Activated CD4-positive, alpha-beta T cell treated with anti-CD3 and anti-CD28 coated beads, Interleukin-2, amount 10 ng/mL, durations not matched to agents 24 days and 14 days (primary cell): ENCODE results near the gene ZPBP2. TPM values are rescaled to one million over a fixed set of nuclear protein-coding genes. Genes with fewer than 3 reads are reported as not detected.
"Not testable (repeated sequence)": the region's sequence is repeated elsewhere in the genome, so short reads cannot be mapped to it uniquely, and the experiment has no call there.

ENCODE experiments used
- DNase-seq: peaks from one replicate; pipeline ENCODE4 v3.0.0; 2022
- H3K27ac Mint-ChIP-seq: one replicate; pipeline ENCODE4 v1.8.0; 2022; ENCODE audit warnings: mild to moderate bottlenecking, mixed read lengths
- H3K27me3 Mint-ChIP-seq: one replicate; pipeline ENCODE4 v1.8.0; 2022; ENCODE audit warnings: mixed read lengths
- H3K36me3 Mint-ChIP-seq: one replicate; pipeline ENCODE4 v1.8.0; 2022; ENCODE audit warnings: low read depth, mild to moderate bottlenecking, mixed read lengths
- H3K4me1 Mint-ChIP-seq: one replicate; pipeline ENCODE4 v1.8.0; 2021; ENCODE audit warnings: mixed read lengths
- H3K4me3 Mint-ChIP-seq: one replicate; pipeline ENCODE4 v1.8.0; 2022; ENCODE audit warnings: mild to moderate bottlenecking, moderate library complexity, mixed read lengths
- H3K9me3 Mint-ChIP-seq: one replicate; pipeline ENCODE4 v1.8.0; 2021; ENCODE audit warnings: mixed read lengths
- intact Hi-C: fragments of 100-400 bp; cut with micrococcal nuclease; formaldehyde crosslinking; loops from one replicate; pipeline ENCODE4 v1.15.1; 2023
- total RNA-seq: library from RNA; stranded (reverse); gene quantifications from 2 replicates; pipeline ENCODE4 v1.2.3, GENCODE V29; 2022

ZPBP2 gene
- total RNA-seq, 1 donor from 2014 or later = not detected

DNA sequence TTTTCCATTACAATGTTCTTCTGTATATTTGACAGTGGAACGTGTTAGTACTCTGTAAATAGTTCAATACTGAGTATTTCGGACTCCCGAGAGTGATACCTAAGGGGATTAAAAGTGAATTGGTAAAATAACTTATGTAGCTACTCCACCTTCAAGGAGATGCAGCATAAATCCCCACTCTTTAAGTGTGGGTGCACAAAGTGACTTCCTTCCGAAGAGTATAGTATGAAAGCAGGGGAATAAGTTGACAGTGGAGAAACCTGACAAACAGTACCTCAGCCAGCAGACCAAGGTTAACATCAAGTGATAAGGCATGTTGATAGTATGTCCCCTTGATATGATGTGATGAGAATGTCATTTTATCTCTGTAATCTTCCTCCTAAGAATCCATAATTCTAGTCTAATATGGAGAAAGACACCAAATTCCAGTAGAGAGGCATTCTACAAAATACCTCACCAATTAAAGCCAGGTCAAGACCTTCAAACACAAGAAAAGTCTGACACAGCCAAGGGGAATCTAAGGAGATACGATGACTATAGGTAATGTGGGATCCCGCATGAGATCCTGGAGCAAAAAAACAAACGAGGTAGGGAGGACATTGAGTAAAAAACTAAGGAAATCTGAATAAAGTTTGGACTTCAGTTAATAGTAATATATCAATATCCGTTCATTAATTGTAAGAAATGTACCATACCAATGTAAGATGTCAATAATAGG, 1.8 kb upstream of the ZPBP2 start:
- Mint-ChIP-seq H3K4me1 (peaks cover 44% of the 10 kb centered on the region), H3K36me3 (no peaks in the 10 kb centered on the region), H3K27me3 (peaks cover 4% of the 10 kb centered on the region), H3K9me3 (no peaks in the 10 kb centered on the region), H3K27ac (no peak overlapping the region), H3K4me3 (no peak overlapping the region)
- intact Hi-C loops = loop anchor here (5.0 kb wide), 1 partner anchor 179 kb away; the partner anchor contains the start of gene PGAP3
- DNase-seq = peak; percentile 52

DNA sequence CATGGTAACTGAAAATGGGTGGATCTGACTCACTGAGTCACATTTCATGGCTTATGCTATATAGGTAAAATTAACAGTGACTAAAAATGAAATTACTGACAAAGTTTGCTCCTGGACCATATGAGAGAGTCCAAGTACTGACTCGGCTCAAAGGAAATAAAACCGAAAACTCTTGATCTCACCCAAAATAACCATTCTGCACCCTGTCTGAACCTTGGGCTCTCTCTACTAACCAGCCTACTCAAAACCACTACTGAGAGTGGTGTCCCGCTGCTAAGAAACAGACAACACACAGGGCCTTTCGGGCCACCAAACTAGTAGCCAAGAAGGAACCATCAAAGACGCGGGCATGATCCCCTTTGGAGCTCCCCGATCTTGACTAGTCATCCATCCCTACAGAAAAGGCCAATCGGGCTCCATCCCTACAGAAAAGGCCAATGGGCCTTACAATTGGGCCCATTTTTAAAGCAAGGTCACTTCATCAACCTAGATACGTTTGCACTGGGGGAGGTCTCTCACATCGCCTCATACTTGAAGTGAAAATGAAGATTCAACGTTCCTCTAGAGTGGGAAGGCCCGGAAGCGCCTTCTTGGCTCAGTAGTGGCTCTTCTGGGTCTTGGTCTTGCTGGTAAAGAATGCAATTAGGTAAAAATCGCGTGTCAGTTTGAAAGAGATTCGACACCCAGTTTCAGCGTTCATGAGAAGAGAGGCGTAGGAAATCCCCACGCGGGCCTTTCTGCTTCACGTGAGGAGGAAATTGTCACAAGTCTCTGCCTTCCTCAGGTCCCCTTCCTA, 720 bp upstream of the ZPBP2 start:
- peak overlapping the region; percentile 94 for H3K27ac Mint-ChIP-seq

DNA sequence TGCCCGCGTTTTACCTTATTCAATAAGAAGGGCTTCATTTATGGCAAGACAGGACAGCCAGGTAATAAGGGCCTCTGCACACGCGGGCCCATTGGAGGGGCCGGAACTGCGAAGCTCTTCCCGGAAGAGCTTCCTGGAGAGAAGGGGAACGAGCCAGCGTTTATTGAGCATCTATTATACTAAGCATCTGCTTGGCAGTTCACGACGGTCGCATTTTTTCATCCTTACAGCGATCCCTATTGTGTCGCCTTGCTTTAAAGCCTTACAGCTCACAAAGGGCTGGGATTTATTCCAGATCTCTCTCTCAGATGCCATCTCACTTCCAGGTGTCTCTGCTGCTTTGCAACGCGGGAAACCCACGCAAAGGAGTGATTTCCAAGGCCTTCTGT, 546 bp downstream of the ZPBP2 start:
- peak; percentile 49 for DNase-seq
- H3K36me3 Mint-ChIP-seq = no peaks in the 10 kb centered on the region
- peaks cover 36% of the 10 kb centered on the region for H3K4me1 Mint-ChIP-seq
- peaks cover 10% of the 10 kb centered on the region for H3K27me3 Mint-ChIP-seq
- intact Hi-C loops = loop anchor here (5.0 kb wide), 1 partner anchor 181 kb away; the partner anchor contains the start of gene PGAP3
- peak overlapping the region; percentile 47 for H3K27ac Mint-ChIP-seq
- no peak overlapping the region for H3K4me3 Mint-ChIP-seq
- H3K9me3 Mint-ChIP-seq = no peaks in the 10 kb centered on the region

More for the DNA sequence above, 720 bp upstream of the ZPBP2 start:
- intact Hi-C loops = loop anchor here (1.0 to 5.0 kb wide), 5 partner anchors 59 to 180 kb away; partner anchors contain the start of gene PGAP3
- peak; percentile 79 for DNase-seq
- Mint-ChIP-seq H3K4me3 (peak overlapping the region; percentile 65), H3K36me3 (no peaks in the 10 kb centered on the region), H3K27me3 (peaks cover 5% of the 10 kb centered on the region), H3K9me3 (no peaks in the 10 kb centered on the region), H3K4me1 (peaks cover 41% of the 10 kb centered on the region)

DNA sequence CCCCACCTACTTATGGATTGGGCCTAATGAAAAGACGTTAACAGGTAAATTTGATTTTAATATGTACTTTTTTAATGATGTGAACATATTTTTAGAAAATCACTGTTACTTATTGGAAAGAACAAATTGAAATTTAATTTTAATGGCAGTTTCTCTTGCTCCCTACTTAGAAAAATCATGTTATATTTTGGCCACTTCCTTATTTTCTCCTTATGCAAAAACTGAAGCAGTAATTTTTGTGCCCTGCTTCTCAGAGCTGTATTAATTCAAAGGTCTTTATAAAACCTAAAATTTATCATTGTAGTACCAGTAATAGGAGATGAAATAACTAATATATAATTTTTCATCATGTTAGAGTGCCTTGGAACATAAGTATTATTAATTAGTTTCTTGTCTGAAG, 2.8 kb downstream of the ZPBP2 start:
- H3K9me3 Mint-ChIP-seq = no peaks in the 10 kb centered on the region
- DNase-seq = no peak
- H3K27me3 Mint-ChIP-seq = peaks cover 15% of the 10 kb centered on the region
- H3K4me1 Mint-ChIP-seq = peaks cover 20% of the 10 kb centered on the region
- intact Hi-C loops = no loop called here
- no peaks in the 10 kb centered on the region for H3K36me3 Mint-ChIP-seq
- H3K27ac Mint-ChIP-seq = no peak overlapping the region
- no peak overlapping the region for H3K4me3 Mint-ChIP-seq

DNA sequence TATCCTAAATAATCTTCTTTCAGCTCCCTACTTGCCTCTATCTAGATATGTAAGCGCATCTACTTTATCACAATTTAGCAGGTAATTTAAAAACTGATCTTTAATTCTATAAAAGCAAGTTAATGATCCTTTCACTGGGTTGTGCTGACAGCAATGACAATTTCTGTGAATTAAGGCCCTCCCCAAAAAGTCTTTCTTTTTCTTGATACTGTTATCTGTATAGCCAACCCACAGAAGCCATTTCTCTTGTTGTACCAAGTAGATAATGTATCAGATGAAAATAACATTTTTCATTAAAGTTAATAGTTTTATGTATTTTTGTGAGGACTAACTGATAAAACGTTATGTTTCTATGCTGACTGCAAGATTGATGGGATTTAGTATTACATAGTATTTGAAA, 3.8 kb downstream of the ZPBP2 start:
- H3K36me3 Mint-ChIP-seq = no peaks in the 10 kb centered on the region

DNA sequence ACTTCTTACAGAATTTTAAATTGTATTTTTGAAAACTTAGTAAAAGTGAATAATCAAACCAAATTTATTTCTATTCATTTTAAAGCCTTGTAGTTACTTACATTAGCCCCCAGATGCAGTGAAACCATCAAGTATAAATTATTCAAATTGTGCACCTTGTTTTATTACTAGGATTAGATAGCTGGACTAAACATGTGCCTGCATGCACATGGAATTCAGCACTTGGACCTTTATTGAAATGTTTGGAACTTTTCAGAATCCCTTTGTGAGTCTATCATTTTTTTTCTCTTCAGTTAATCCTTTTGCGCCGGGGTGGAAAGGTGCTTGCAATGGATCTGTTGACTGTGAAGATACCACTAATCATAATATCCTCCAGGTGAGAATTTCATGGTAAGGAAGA, 4.7 kb downstream of the ZPBP2 start:
- Mint-ChIP-seq H3K27me3 (peaks cover 20% of the 10 kb centered on the region), H3K27ac (no peak overlapping the region), H3K9me3 (no peaks in the 10 kb centered on the region), H3K4me3 (no peak overlapping the region), H3K4me1 (peaks cover 2% of the 10 kb centered on the region), H3K36me3 (no peaks in the 10 kb centered on the region)
- intact Hi-C loops = no loop called here
- DNase-seq = no peak

More for the DNA sequence above, 3.8 kb downstream of the ZPBP2 start:
- no peak overlapping the region for H3K4me3 Mint-ChIP-seq
- H3K27me3 Mint-ChIP-seq = peaks cover 18% of the 10 kb centered on the region
- no peak overlapping the region for H3K27ac Mint-ChIP-seq
- DNase-seq = no peak
- peaks cover 12% of the 10 kb centered on the region for H3K4me1 Mint-ChIP-seq
- no peaks in the 10 kb centered on the region for H3K9me3 Mint-ChIP-seq
- intact Hi-C loops = no loop called here

DNA sequence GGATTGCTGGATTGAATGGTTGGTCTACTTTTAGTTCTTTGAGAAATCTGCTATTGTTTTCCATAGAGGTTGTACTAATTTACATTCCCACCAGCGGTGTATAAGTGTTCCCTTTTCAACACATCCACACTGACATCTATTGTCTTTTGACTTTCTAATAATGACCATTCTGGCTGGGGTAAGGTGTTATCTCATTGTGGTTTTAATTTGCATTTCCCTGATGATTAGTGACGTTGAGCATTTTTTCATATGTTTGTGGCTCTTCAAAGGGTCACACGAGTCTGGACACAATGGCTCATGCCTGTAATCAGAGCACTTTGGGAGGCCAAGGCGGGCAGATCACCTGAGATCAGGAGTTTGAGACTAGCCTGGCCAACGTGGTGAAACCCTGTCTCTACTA, 18.1 kb downstream of the ZPBP2 start:
- H3K27me3 Mint-ChIP-seq = peaks cover 21% of the 10 kb centered on the region
- intact Hi-C loops, DNase-seq, H3K9me3 Mint-ChIP-seq, H3K4me3 Mint-ChIP-seq, H3K36me3 Mint-ChIP-seq, H3K4me1 Mint-ChIP-seq, H3K27ac Mint-ChIP-seq: not testable (repeated sequence)

DNA sequence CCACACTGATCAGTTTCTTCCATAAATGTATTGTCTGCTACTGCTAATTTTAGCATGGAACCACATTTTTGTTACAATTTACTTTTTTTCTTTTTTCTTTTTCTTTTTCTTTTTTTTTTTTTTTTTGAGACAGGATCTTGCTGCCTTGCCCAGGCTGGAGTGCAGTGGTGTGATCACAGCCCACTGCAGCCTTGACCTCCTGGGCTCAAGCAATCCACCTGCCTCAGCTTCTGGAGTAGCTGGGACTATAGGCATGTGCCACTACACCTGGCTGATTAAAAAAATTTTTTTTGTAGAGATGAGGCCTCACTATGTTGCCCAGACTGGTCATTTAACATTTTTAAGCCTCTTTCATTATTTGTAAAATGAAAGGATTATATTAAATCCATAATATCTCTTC, 19.1 kb downstream of the ZPBP2 start:
- Mint-ChIP-seq H3K27ac (no peak overlapping the region), H3K4me3 (no peak overlapping the region), H3K4me1 (no peaks in the 10 kb centered on the region), H3K9me3 (no peaks in the 10 kb centered on the region), H3K36me3 (no peaks in the 10 kb centered on the region), H3K27me3 (peaks cover 24% of the 10 kb centered on the region)
- no peak for DNase-seq
- intact Hi-C loops = no loop called here

DNA sequence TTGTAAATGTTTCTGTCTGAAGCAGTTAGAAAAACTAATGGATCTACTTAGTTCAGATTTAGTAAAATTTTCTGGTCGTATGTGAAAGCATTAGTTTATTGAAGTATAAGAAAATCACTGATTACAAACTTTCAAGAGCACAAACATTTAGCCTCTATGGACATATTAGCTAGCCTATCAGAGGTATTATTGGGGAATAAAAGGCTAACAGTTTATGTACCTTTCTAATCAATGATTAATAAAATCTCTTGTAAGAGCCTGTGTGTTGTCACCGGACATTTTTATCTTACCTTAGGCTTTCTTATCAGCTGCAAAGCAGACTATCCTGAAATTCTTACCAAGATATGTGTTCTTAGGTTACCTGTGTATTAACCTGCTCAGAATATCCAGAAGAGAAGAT, 21.2 kb downstream of the ZPBP2 start:
- H3K27me3 Mint-ChIP-seq = peaks cover 24% of the 10 kb centered on the region
- intact Hi-C loops = no loop called here
- H3K4me3 Mint-ChIP-seq = no peak overlapping the region
- H3K36me3 Mint-ChIP-seq = no peaks in the 10 kb centered on the region
- H3K27ac Mint-ChIP-seq = no peak overlapping the region
- DNase-seq = no peak
- H3K4me1 Mint-ChIP-seq = no peaks in the 10 kb centered on the region
- H3K9me3 Mint-ChIP-seq = no peaks in the 10 kb centered on the region

DNA sequence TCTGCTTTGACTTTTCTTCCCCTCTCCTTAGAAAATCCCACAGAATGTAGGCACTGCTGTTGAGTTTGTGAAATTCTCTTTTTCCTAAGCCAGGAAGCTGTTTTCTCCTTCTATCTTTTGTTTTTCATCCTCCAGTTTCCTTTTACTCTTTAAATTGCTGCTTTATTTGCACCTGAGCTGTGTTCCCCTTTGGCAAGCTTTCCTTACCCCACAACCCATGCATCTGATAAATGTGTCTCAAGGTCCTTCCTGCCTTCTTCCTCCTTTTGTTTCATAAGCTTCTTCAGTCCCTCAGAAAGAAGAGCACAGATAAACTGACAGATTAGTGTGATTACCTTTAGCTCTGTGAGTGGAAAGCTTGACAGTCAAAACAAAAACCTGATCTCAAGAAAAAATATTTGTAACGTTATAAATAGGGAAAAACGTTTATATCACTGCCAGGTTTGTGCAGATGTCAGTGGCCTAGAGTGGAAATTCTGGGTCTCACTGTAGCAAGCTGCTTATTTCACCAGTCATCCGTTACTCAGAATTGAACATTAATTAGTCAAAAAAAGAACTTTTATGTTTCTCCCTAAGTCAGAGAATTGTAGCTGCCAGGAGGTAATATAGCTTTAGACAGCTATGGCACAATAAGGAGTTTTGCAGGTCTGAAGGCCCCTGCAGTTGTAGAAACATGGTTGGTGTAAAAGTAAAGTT, 26.8 kb downstream of the ZPBP2 start:
- Mint-ChIP-seq H3K27ac (peak overlapping the region; percentile 12), H3K36me3 (peaks cover 8% of the 10 kb centered on the region), H3K9me3 (no peaks in the 10 kb centered on the region), H3K27me3 (peaks cover 7% of the 10 kb centered on the region), H3K4me3 (no peak overlapping the region), H3K4me1 (peaks cover 5% of the 10 kb centered on the region)
- DNase-seq = peak; percentile 44
- intact Hi-C loops = no loop called here

DNA sequence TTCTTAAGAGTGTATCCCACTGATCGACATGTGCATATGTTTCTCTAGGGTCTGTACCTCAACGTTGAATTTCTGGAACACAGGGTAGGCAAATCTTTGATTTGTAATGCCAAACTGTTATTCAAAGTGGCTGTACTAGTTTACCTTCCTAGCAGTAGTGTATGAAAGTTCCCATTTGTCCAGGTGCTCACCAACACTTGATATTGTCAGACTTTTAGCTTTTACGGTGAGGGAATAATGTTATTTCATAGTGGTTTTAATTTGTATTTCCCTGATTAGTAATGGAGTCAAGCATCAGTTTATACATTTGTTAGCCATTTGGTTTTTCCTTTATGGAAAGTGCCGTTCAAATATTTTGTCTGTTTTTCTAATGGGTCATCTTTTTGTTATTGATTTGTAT, 30.1 kb downstream of the ZPBP2 start:
- no peak overlapping the region for H3K27ac Mint-ChIP-seq
- no peaks in the 10 kb centered on the region for H3K27me3 Mint-ChIP-seq
- H3K4me1 Mint-ChIP-seq = peaks cover 8% of the 10 kb centered on the region
- H3K4me3 Mint-ChIP-seq = no peak overlapping the region
- DNase-seq = no peak
- H3K9me3 Mint-ChIP-seq = no peaks in the 10 kb centered on the region
- peaks cover 19% of the 10 kb centered on the region for H3K36me3 Mint-ChIP-seq
- intact Hi-C loops = no loop called here

DNA sequence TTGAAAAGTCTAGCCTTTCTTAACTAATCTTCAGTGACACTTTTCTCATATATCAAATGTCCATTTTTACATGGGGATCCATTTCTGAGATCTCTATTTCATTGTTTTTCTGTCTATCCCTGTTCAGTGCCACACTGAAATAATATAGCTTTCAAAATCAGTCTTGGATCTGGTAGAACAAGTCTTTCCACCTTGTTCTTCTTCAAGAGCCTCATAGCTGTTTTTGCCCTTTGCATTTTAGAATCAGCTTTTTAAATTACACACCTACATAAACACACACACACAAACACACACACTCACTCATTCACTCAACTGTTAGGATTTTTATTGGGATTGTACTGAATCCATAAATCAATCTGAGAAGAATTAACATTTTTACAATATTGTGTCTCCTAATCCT, 31.2 kb downstream of the ZPBP2 start:
- H3K4me3 Mint-ChIP-seq = no peak overlapping the region
- peaks cover 15% of the 10 kb centered on the region for H3K4me1 Mint-ChIP-seq

DNA sequence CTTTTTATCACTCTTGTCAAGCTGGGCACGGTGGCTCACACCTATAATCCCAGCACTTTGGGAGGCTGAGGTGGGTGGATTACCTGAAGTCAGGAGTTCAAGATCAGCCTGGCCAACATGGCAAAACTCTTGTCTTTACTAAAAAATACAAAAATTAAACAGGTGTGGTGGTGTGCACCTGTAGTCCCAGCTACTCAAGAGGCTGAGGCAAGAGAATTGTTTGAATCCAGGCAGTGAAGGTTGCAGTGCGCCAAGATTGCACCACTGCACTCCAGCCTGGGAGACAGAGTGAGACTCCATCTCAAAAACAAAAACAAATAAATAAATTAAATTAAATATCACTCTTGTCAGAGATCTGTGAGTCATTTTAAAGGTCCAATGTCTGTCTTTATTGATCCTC, 34.0 kb downstream of the ZPBP2 start:
- intact Hi-C loops = loop anchor here (2.0 kb wide), 1 partner anchor 25 kb away; the partner anchor contains the start of genes LRRC3C and ORMDL3
- H3K9me3 Mint-ChIP-seq, DNase-seq, H3K27me3 Mint-ChIP-seq, H3K4me3 Mint-ChIP-seq, H3K27ac Mint-ChIP-seq: not testable (repeated sequence)
- Mint-ChIP-seq H3K4me1 (peaks cover 34% of the 10 kb centered on the region), H3K36me3 (peaks cover 47% of the 10 kb centered on the region)

More for the DNA sequence above, 31.2 kb downstream of the ZPBP2 start:
- intact Hi-C loops = no loop called here
- Mint-ChIP-seq H3K27me3 (no peaks in the 10 kb centered on the region), H3K9me3 (no peaks in the 10 kb centered on the region), H3K36me3 (peaks cover 24% of the 10 kb centered on the region), H3K27ac (no peak overlapping the region)
- no peak for DNase-seq
